ENCODE data around the gene CNTNAP2. TPM values are rescaled to one million over a fixed set of nuclear protein-coding genes. Genes with fewer than 3 reads are reported as not detected.

CNTNAP2 gene
- total RNA-seq, 2 experiments from 2014 or later: not detected

GRCh38 chr7:148214101-148214500, 2097.5 kb downstream of the CNTNAP2 start:
- ATAC-seq (ENCODE audit: poor library complexity) (no peak), DNase-seq (no peak)
- H3K9me3 ChIP-seq (ENCODE audit: control insufficient read depth in 1 of 2, insufficient read depth in 1 of 2, low read length in 2 of 2): peaks cover 0 to 3% of the 10 kb centered on the region in 2 experiments
- H3K36me3 Mint-ChIP-seq (ENCODE audit: low read depth): no peaks in the 10 kb centered on the region
- H3K27ac Mint-ChIP-seq: no peak overlapping the region
- ChIA-PET CTCF (interaction anchor here (0.6 kb wide), 1 partner anchor 15 kb away, joined by 3 read pairs; no protein-coding TSS in a partner anchor), POLR2A (no interaction called here)
- H3K4me3 Mint-ChIP-seq: no peak overlapping the region
- peaks cover 20% of the 10 kb centered on the region for H3K27me3 Mint-ChIP-seq
- no peaks in the 10 kb centered on the region for H3K4me1 Mint-ChIP-seq (ENCODE audit: low read depth)
- no peaks in the 10 kb centered on the region for H3K9me3 Mint-ChIP-seq
- intact Hi-C loops (cut with DNase I, micrococcal nuclease): no loop called here
- no peak overlapping the region for H3K27ac ChIP-seq (ENCODE audit: low read depth in 1 of 2, low read length in 2 of 2)
- no peaks in the 10 kb centered on the region for H3K27me3 ChIP-seq (ENCODE audit: control insufficient read depth in 1 of 2, insufficient read depth in 2 of 2, low read length in 2 of 2)
- H3K4me3 ChIP-seq (ENCODE audit: low read length): no peak overlapping the region
- no peaks in the 10 kb centered on the region for H3K36me3 ChIP-seq (ENCODE audit: insufficient read depth, low read length)
- TF ChIP-seq CTCF (IDR thresholded peaks at IDR 0.05): no peak
- no peaks in the 10 kb centered on the region for H3K4me1 ChIP-seq (ENCODE audit: insufficient read depth, low read length)

DNA sequence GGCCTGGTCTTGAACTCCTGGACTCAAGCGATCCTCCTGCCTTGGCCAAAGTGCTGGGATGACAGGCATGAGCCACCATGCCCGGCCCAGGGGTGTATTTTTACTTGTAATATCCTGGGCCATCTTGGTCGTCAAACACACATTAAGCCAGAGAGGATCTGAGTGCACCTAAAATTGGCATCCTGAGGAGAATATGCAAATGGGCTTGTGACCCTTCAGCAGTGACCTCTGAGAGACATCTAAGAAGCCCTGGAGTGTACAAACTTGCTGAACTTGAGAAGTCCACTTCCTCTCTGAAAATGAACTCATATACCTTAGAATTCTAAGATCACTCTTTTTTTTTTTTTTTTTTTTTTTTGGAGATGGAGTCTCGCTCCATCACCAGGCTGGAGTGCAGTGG, 2102.0 kb downstream of the CNTNAP2 start:
- no peak for ATAC-seq (ENCODE audit: poor library complexity)
- Mint-ChIP-seq H3K27ac (no peak overlapping the region), H3K4me1 (ENCODE audit: low read depth) (no peaks in the 10 kb centered on the region), H3K27me3 (peaks cover 10% of the 10 kb centered on the region), H3K9me3 (no peaks in the 10 kb centered on the region), H3K4me3 (no peak overlapping the region), H3K36me3 (ENCODE audit: low read depth) (no peaks in the 10 kb centered on the region)
- Histone ChIP-seq H3K4me1 (ENCODE audit: insufficient read depth, low read length) (no peaks in the 10 kb centered on the region), H3K27ac (ENCODE audit: low read depth in 1 of 2, low read length in 2 of 2) (no peak overlapping the region), H3K9me3 (ENCODE audit: control insufficient read depth in 1 of 2, insufficient read depth in 1 of 2, low read length in 2 of 2) (peaks cover 0 to 3% of the 10 kb centered on the region in 2 experiments), H3K4me3 (ENCODE audit: low read length) (no peak overlapping the region), H3K36me3 (ENCODE audit: insufficient read depth, low read length) (no peaks in the 10 kb centered on the region), H3K27me3 (ENCODE audit: control insufficient read depth in 1 of 2, insufficient read depth in 2 of 2, low read length in 2 of 2) (no peaks in the 10 kb centered on the region)
- DNase-seq: no peak
- intact Hi-C loops (cut with DNase I, micrococcal nuclease): no loop called here
- ChIA-PET POLR2A (no interaction called here), CTCF (no interaction called here)
- no peak for TF ChIP-seq CTCF (IDR thresholded peaks at IDR 0.05)

- DNase-seq (no peak), ATAC-seq (ENCODE audit: poor library complexity) (no peak)
- H3K36me3 ChIP-seq (ENCODE audit: insufficient read depth, low read length): no peaks in the 10 kb centered on the region
- no peaks in the 10 kb centered on the region for H3K4me1 Mint-ChIP-seq (ENCODE audit: low read depth)
- no peaks in the 10 kb centered on the region for H3K36me3 Mint-ChIP-seq (ENCODE audit: low read depth)
- POLR2A ChIA-PET: no interaction called here
- no peak overlapping the region for H3K4me3 Mint-ChIP-seq
- CTCF ChIA-PET: no interaction called here
- TF ChIP-seq CTCF (IDR thresholded peaks at IDR 0.05): no peak
- no peaks in the 10 kb centered on the region for H3K27me3 ChIP-seq (ENCODE audit: control insufficient read depth in 1 of 2, insufficient read depth in 2 of 2, low read length in 2 of 2)
- H3K27me3 Mint-ChIP-seq: peaks cover 9% of the 10 kb centered on the region
- no peak overlapping the region for H3K27ac Mint-ChIP-seq
- H3K9me3 ChIP-seq (ENCODE audit: control insufficient read depth in 1 of 2, insufficient read depth in 1 of 2, low read length in 2 of 2): no peaks in the 10 kb centered on the region
- no peaks in the 10 kb centered on the region for H3K4me1 ChIP-seq (ENCODE audit: insufficient read depth, low read length)
- peaks cover 2% of the 10 kb centered on the region for H3K9me3 Mint-ChIP-seq
- no peak overlapping the region for H3K4me3 ChIP-seq (ENCODE audit: low read length)
- intact Hi-C loops (cut with DNase I, micrococcal nuclease): no loop called here
- H3K27ac ChIP-seq (ENCODE audit: low read depth in 1 of 2, low read length in 2 of 2): no peak overlapping the region
Observed at GRCh38 chr7:148222721-148223120, 2106.1 kb downstream of the CNTNAP2 start.

Measured in CD4-positive, alpha-beta T cell (primary cell).